ENCODE measurements around the gene UNC93A.
"Not testable (repeated sequence)": the region's sequence is repeated elsewhere in the genome, so short reads cannot be mapped to it uniquely, and the experiment has no call there.

DNA sequence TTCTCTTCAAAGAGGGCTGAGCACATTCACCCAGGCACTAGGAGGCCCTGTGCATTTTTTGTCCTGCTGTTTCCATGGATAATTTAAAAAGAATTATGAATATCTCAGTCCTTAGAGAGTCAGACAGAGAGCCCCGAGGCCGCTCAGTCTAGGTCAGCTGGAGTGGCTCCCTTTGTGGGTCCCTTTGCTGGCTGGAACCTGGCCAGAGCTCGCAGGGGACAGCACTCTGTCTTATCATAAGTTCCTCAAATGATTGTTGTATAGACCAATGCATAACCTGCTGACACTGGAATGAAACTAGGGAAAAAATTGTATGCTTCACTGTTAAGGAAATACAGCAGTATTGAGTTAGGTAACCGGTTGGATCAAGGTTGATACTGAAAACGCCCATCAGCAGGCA lies 10.6 kb upstream of the UNC93A start:
- TF ChIP-seq, protein P1, sequence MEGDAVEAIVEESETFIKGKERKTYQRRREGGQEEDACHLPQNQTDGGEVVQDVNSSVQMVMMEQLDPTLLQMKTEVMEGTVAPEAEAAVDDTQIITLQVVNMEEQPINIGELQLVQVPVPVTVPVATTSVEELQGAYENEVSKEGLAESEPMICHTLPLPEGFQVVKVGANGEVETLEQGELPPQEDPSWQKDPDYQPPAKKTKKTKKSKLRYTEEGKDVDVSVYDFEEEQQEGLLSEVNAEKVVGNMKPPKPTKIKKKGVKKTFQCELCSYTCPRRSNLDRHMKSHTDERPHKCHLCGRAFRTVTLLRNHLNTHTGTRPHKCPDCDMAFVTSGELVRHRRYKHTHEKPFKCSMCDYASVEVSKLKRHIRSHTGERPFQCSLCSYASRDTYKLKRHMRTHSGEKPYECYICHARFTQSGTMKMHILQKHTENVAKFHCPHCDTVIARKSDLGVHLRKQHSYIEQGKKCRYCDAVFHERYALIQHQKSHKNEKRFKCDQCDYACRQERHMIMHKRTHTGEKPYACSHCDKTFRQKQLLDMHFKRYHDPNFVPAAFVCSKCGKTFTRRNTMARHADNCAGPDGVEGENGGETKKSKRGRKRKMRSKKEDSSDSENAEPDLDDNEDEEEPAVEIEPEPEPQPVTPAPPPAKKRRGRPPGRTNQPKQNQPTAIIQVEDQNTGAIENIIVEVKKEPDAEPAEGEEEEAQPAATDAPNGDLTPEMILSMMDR (IDR thresholded peaks at IDR 0.05; ENCODE audit: insufficient read depth, low read length, poor library complexity, severe bottlenecking), result not testable (repeated sequence)
- not testable (repeated sequence) for TF ChIP-seq EZH2phosphoT487 (conservative IDR thresholded peaks at IDR 0.05; ENCODE audit: low read length)

Measured in SU-DHL-6 (cell line).